ENCODE measurements around the gene KCNG1.

Gene KCNG1

DNA sequence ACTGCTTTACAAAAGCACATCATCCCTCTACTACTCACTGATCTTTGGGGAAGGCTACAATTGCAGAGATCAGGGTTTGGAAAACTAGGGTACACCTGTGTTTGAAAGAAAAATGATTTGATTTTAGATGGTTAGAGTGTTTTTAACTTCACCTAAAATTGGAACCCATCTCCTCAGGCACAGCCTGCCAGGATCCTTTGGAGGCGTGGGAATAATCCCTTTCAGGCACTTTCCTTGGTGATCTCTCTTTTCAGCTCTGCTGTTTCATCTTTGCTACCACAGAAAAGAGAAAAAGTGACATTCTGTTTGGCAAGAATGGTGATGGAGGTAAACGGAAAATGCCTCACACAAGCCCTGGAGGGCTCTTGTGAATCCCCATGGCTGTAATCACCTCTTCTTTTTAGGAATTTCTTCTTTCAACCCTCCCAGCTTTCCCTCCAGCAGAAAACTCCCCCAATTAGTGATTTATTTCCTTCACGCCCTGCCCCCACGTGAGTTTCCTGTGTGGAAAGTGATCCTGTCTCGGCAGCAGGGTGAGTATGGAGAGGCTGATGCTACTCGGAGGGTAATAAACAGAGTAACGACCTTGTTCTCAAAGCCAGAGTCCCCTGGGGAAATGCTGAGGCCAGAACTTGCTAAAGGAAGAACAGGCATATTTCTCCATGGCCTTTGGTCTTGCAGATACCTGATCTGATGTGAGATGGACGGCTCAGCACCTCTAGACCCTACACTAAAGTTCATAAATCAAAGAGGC, 9.2 kb downstream of the KCNG1 start:
- no peak overlapping the region for H3K9ac ChIP-seq (ENCODE audit: low read length in 5 of 5)
- peaks cover 3 to 32% (median 26%) of the 10 kb centered on the region in 5 donors for H3K27me3 ChIP-seq (ENCODE audit: control insufficient read depth in 5 of 5, insufficient read depth in 4 of 5, low read length in 5 of 5)
- no peaks in the 10 kb centered on the region for H3K36me3 ChIP-seq (ENCODE audit: control insufficient read depth in 5 of 5, insufficient read depth in 5 of 5, low read length in 5 of 5)
- H3K4me3 ChIP-seq (ENCODE audit: low read depth in 1 of 5, low read length in 5 of 5) = no peak overlapping the region
- H3K27ac ChIP-seq (ENCODE audit: low read depth, low read length) = no peak overlapping the region
- H3K4me1 ChIP-seq (ENCODE audit: control insufficient read depth in 5 of 5, insufficient read depth in 5 of 5, low read length in 5 of 5) = no peaks in the 10 kb centered on the region
- no peaks in the 10 kb centered on the region for H3K9me3 ChIP-seq (ENCODE audit: control insufficient read depth in 5 of 5, low read length in 5 of 5)

- no peak overlapping the region for H3K9ac ChIP-seq (ENCODE audit: low read length in 5 of 5)
- H3K27ac ChIP-seq (ENCODE audit: low read depth, low read length) = no peak overlapping the region
- no peaks in the 10 kb centered on the region for H3K4me1 ChIP-seq (ENCODE audit: control insufficient read depth in 5 of 5, insufficient read depth in 5 of 5, low read length in 5 of 5)
- no peaks in the 10 kb centered on the region for H3K36me3 ChIP-seq (ENCODE audit: control insufficient read depth in 5 of 5, insufficient read depth in 5 of 5, low read length in 5 of 5)
- peaks cover 4 to 24% (median 20%) of the 10 kb centered on the region in 5 donors for H3K27me3 ChIP-seq (ENCODE audit: control insufficient read depth in 5 of 5, insufficient read depth in 4 of 5, low read length in 5 of 5)
- H3K4me3 ChIP-seq (ENCODE audit: low read depth in 1 of 5, low read length in 5 of 5) = no peak overlapping the region
- no peaks in the 10 kb centered on the region for H3K9me3 ChIP-seq (ENCODE audit: control insufficient read depth in 5 of 5, low read length in 5 of 5)
Observed at GRCh38 chr20:51012357-51012756, 10.6 kb downstream of the KCNG1 start.

DNA sequence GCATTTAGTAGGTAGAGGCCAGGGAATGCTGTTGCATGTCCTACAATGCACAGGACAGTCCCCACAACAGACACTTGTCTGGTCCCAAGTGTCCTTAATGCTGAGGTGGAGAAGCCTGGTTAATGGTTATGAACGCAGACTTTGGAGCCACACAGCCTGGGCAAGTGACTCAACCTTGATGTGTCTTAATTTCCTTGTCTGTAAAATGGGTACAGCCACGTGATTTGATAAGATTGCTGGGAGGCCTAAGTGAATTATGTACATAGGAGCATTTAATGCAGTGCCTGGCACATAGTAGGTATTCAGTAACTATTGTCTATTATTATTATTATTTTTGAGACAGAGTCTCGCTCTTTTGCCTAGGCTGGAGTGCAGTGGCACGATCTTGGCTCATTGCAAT, 11.4 kb downstream of the KCNG1 start:
- peaks cover 4 to 22% (median 20%) of the 10 kb centered on the region in 5 donors for H3K27me3 ChIP-seq (ENCODE audit: control insufficient read depth in 5 of 5, insufficient read depth in 4 of 5, low read length in 5 of 5)

DNA sequence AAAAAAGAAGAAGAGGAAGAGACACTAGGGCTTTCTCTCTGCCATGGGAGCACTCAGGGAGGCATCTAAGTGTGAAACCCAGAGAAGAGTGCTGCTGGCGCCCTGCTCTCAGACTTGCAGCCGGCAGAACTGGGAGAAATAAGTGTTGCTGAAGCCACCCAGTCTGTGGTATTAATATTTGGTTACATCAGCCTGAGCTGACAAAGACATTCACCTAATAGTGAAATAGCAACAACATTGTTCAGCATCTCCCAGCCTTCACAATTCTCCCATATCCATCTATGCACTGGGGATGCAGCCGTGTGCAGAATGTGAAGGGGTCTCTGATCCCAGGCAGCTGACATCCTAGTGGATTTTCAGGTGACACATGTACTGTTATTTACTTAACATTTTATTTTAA, 12.0 kb downstream of the KCNG1 start:
- Histone ChIP-seq H3K9ac (ENCODE audit: low read length in 5 of 5) (no peak overlapping the region), H3K27ac (ENCODE audit: low read depth, low read length) (no peak overlapping the region), H3K27me3 (ENCODE audit: control insufficient read depth in 5 of 5, insufficient read depth in 4 of 5, low read length in 5 of 5) (peaks cover 4 to 22% (median 20%) of the 10 kb centered on the region in 5 donors), H3K36me3 (ENCODE audit: control insufficient read depth in 5 of 5, insufficient read depth in 5 of 5, low read length in 5 of 5) (no peaks in the 10 kb centered on the region), H3K9me3 (ENCODE audit: control insufficient read depth in 5 of 5, low read length in 5 of 5) (no peaks in the 10 kb centered on the region), H3K4me3 (ENCODE audit: low read depth in 1 of 5, low read length in 5 of 5) (no peak overlapping the region), H3K4me1 (ENCODE audit: control insufficient read depth in 5 of 5, insufficient read depth in 5 of 5, low read length in 5 of 5) (no peaks in the 10 kb centered on the region)

More for the DNA sequence above, 11.4 kb downstream of the KCNG1 start:
- H3K9ac ChIP-seq (ENCODE audit: low read length in 5 of 5) = no peak overlapping the region
- no peaks in the 10 kb centered on the region for H3K4me1 ChIP-seq (ENCODE audit: control insufficient read depth in 5 of 5, insufficient read depth in 5 of 5, low read length in 5 of 5)
- no peak overlapping the region for H3K4me3 ChIP-seq (ENCODE audit: low read depth in 1 of 5, low read length in 5 of 5)
- no peak overlapping the region for H3K27ac ChIP-seq (ENCODE audit: low read depth, low read length)
- no peaks in the 10 kb centered on the region for H3K9me3 ChIP-seq (ENCODE audit: control insufficient read depth in 5 of 5, low read length in 5 of 5)
- H3K36me3 ChIP-seq (ENCODE audit: control insufficient read depth in 5 of 5, insufficient read depth in 5 of 5, low read length in 5 of 5) = no peaks in the 10 kb centered on the region

- no peaks in the 10 kb centered on the region for H3K4me1 ChIP-seq (ENCODE audit: control insufficient read depth in 5 of 5, insufficient read depth in 5 of 5, low read length in 5 of 5)
- no peak overlapping the region for H3K9ac ChIP-seq (ENCODE audit: low read length in 5 of 5)
- no peaks in the 10 kb centered on the region for H3K36me3 ChIP-seq (ENCODE audit: control insufficient read depth in 5 of 5, insufficient read depth in 5 of 5, low read length in 5 of 5)
- H3K27ac ChIP-seq (ENCODE audit: low read depth, low read length) = no peak overlapping the region
- no peaks in the 10 kb centered on the region for H3K9me3 ChIP-seq (ENCODE audit: control insufficient read depth in 5 of 5, low read length in 5 of 5)
- peaks cover 4 to 26% (median 20%) of the 10 kb centered on the region in 5 donors for H3K27me3 ChIP-seq (ENCODE audit: control insufficient read depth in 5 of 5, insufficient read depth in 4 of 5, low read length in 5 of 5)
- H3K4me3 ChIP-seq (ENCODE audit: low read depth in 1 of 5, low read length in 5 of 5) = no peak overlapping the region
Observed at GRCh38 chr20:51010043-51010365, 12.9 kb downstream of the KCNG1 start.

DNA sequence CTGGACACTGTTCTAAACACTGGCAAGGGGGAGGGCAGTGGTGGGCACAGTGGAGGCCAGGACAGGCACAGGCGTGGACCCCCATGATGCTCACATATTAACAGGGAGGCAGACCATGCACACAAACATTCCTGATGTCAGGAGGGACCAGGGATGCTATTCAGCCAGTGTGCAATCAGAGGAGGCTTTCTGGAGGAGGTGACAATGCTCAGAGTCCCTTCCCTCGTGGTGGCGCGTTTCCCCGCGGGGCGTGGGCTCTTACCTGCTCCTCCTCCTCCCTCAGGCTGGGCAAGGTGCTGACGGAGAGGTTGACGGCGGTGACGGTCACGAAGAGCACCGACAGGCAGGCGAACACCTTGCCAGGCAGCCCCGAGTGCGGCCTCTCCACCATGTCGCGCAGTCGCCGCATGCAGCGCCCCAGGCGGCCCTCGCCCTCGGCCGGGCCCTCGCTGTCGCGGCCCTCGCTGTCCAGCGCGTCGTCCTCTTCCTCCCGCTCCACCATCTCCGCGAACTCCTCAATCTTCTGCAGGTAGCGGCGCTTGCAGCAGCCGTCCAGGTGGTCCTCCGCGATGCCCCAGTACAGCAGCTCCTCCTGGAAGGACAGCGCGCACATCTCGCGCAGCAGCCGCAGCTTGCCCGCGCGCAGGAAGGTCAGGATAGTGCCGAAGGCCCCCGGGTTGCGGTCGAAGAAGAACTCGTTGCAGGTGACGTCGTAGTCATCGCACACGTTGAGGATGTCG, 13.4 kb downstream of the KCNG1 start:
- no peaks in the 10 kb centered on the region for H3K36me3 ChIP-seq (ENCODE audit: control insufficient read depth in 5 of 5, insufficient read depth in 5 of 5, low read length in 5 of 5)
- H3K9me3 ChIP-seq (ENCODE audit: control insufficient read depth in 5 of 5, low read length in 5 of 5) = no peaks in the 10 kb centered on the region
- H3K27me3 ChIP-seq (ENCODE audit: control insufficient read depth in 5 of 5, insufficient read depth in 4 of 5, low read length in 5 of 5) = peaks cover 4 to 26% (median 17%) of the 10 kb centered on the region in 5 donors
- H3K4me1 ChIP-seq (ENCODE audit: control insufficient read depth in 5 of 5, insufficient read depth in 5 of 5, low read length in 5 of 5) = no peaks in the 10 kb centered on the region
- H3K9ac ChIP-seq (ENCODE audit: low read length in 5 of 5) = no peak overlapping the region
- H3K27ac ChIP-seq (ENCODE audit: low read depth, low read length) = no peak overlapping the region
- H3K4me3 ChIP-seq (ENCODE audit: low read depth in 1 of 5, low read length in 5 of 5) = no peak overlapping the region

DNA sequence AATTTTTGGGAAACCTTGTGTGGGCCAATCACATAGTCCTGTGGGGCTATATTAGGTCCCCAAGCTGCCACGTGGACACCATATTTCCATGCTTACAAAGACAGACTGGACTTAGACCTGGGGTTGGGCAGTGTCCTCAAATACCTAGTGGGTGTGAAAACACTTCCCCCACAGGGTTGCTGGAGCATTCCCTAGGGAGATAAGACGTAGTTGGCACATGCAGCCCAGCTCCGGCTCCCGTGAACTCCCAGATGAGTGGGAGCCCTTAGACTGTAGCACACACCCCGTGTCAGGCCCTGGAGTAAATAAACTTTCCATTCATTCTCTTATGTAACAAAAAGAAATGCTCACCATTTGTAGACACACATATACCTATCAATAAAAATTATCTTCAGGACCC, 14.2 kb downstream of the KCNG1 start:
- H3K36me3 ChIP-seq (ENCODE audit: control insufficient read depth in 5 of 5, insufficient read depth in 5 of 5, low read length in 5 of 5) = no peaks in the 10 kb centered on the region
- no peaks in the 10 kb centered on the region for H3K4me1 ChIP-seq (ENCODE audit: control insufficient read depth in 5 of 5, insufficient read depth in 5 of 5, low read length in 5 of 5)
- no peaks in the 10 kb centered on the region for H3K9me3 ChIP-seq (ENCODE audit: control insufficient read depth in 5 of 5, low read length in 5 of 5)
- H3K9ac ChIP-seq (ENCODE audit: low read length in 5 of 5) = no peak overlapping the region
- no peak overlapping the region for H3K27ac ChIP-seq (ENCODE audit: low read depth, low read length)
- H3K4me3 ChIP-seq (ENCODE audit: low read depth in 1 of 5, low read length in 5 of 5) = no peak overlapping the region
- H3K27me3 ChIP-seq (ENCODE audit: control insufficient read depth in 5 of 5, insufficient read depth in 4 of 5, low read length in 5 of 5) = peaks cover 10 to 27% (median 20%) of the 10 kb centered on the region in 5 donors

DNA sequence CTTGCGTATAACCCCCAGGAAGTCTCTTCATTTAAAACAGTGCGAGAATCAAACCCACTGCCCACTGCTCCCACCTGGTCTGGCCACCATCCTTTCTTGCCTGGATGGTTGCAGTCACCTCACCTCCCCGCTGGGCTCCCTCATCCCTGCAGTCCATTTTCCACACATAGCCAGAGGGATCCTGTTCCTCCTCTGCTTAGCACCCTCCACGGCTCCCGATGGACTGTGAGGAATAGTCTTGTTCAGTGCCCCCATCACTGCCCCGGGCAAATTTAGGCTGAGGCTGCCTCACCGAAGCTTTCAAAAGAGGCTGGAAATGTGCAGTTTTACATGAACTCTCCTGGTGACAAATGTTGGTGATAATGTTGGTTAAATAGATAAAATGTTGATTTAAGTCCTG, 17.7 kb downstream of the KCNG1 start:
- Histone ChIP-seq H3K9me3 (ENCODE audit: control insufficient read depth in 5 of 5, low read length in 5 of 5) (no peaks in the 10 kb centered on the region), H3K9ac (ENCODE audit: low read length in 5 of 5) (no peak overlapping the region), H3K27ac (ENCODE audit: low read depth, low read length) (no peak overlapping the region), H3K4me3 (ENCODE audit: low read depth in 1 of 5, low read length in 5 of 5) (no peak overlapping the region), H3K36me3 (ENCODE audit: control insufficient read depth in 5 of 5, insufficient read depth in 5 of 5, low read length in 5 of 5) (no peaks in the 10 kb centered on the region), H3K27me3 (ENCODE audit: control insufficient read depth in 5 of 5, insufficient read depth in 4 of 5, low read length in 5 of 5) (peaks cover 12 to 36% (median 22%) of the 10 kb centered on the region in 5 donors), H3K4me1 (ENCODE audit: control insufficient read depth in 5 of 5, insufficient read depth in 5 of 5, low read length in 5 of 5) (no peaks in the 10 kb centered on the region)

DNA sequence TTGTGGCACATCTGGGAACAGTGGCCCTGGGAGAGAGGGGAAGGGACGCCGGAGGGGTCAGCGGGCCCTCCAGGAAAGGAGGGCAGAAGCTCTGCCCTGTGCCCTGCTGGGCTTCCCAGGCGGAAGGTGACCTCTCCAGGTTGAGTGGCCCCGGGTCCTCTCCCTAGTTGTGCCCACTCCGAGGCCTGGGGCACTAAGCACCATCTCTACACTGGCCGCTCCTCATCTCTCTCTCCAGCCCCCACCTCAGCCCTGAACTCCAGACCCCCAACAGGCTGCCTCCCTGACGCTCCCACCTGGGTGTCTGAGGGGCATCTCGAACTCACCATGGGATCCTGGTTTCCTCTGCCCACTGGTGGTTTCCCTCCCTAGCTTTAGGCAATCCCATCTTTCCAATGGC, 18.1 kb downstream of the KCNG1 start:
- Histone ChIP-seq H3K27me3 (ENCODE audit: control insufficient read depth in 5 of 5, insufficient read depth in 4 of 5, low read length in 5 of 5) (peaks cover 11 to 37% (median 24%) of the 10 kb centered on the region in 5 donors), H3K9me3 (ENCODE audit: control insufficient read depth in 5 of 5, low read length in 5 of 5) (no peaks in the 10 kb centered on the region)

GRCh38 chr20:51004305-51004727, 18.6 kb downstream of the KCNG1 start:
- Histone ChIP-seq H3K4me3 (ENCODE audit: low read depth in 1 of 5, low read length in 5 of 5) (no peak overlapping the region), H3K9ac (ENCODE audit: low read length in 5 of 5) (no peak overlapping the region), H3K9me3 (ENCODE audit: control insufficient read depth in 5 of 5, low read length in 5 of 5) (no peaks in the 10 kb centered on the region), H3K36me3 (ENCODE audit: control insufficient read depth in 5 of 5, insufficient read depth in 5 of 5, low read length in 5 of 5) (no peaks in the 10 kb centered on the region), H3K27ac (ENCODE audit: low read depth, low read length) (no peak overlapping the region), H3K27me3 (ENCODE audit: control insufficient read depth in 5 of 5, insufficient read depth in 4 of 5, low read length in 5 of 5) (peaks cover 11 to 34% (median 19%) of the 10 kb centered on the region in 5 donors), H3K4me1 (ENCODE audit: control insufficient read depth in 5 of 5, insufficient read depth in 5 of 5, low read length in 5 of 5) (no peaks in the 10 kb centered on the region)

More for the DNA sequence above, 18.1 kb downstream of the KCNG1 start:
- no peaks in the 10 kb centered on the region for H3K36me3 ChIP-seq (ENCODE audit: control insufficient read depth in 5 of 5, insufficient read depth in 5 of 5, low read length in 5 of 5)
- H3K4me1 ChIP-seq (ENCODE audit: control insufficient read depth in 5 of 5, insufficient read depth in 5 of 5, low read length in 5 of 5) = no peaks in the 10 kb centered on the region
- H3K4me3 ChIP-seq (ENCODE audit: low read depth in 1 of 5, low read length in 5 of 5) = no peak overlapping the region
- H3K9ac ChIP-seq (ENCODE audit: low read length in 5 of 5) = no peak overlapping the region
- no peak overlapping the region for H3K27ac ChIP-seq (ENCODE audit: low read depth, low read length)

All from subcutaneous abdominal adipose tissue (tissue), 5 donors.